NT2/D1 (cell line): Measurements from ENCODE around the gene MAP7.

Experiments used
- SUZ12 ChIP-seq: IDR thresholded peaks from 2 replicates; pipeline ENCODE4 v1.6.1; 2011; ENCODE audit not compliant: insufficient read length, insufficient read depth; ENCODE audit errors: extremely low read depth
- YY1 ChIP-seq: IDR thresholded peaks from 2 replicates; pipeline ENCODE4 v1.6.1; 2011; ENCODE audit not compliant: insufficient read length, insufficient read depth

- TF ChIP-seq YY1 (no peak), SUZ12 (no peak)
Measured at GRCh38 chr6:136468711-136469110, 81.5 kb downstream of the MAP7 start.
